Measurements from ENCODE around the gene DAO.

Gene DAO

DNA sequence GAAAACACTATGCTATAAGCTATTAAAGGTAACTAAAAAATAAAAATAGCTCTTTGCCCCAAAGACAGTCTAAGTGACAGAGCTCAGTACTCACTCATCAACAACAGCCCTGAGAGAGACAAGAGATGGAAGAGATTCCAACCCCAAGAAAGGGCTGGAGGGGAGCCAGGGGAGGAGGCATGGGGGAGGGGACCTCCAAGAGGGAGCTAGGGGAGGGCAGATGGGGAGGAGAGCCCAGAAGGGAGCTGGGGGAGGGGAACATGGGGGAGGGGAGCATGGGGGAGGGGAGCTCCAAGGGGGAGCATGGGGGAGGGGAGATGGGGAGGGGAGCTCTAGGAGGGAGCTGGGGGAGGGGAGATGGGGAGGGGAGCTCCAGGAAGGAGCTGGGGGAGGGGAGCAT is 30.2 kb upstream of the DAO start:
- TF ChIP-seq, protein P1, sequence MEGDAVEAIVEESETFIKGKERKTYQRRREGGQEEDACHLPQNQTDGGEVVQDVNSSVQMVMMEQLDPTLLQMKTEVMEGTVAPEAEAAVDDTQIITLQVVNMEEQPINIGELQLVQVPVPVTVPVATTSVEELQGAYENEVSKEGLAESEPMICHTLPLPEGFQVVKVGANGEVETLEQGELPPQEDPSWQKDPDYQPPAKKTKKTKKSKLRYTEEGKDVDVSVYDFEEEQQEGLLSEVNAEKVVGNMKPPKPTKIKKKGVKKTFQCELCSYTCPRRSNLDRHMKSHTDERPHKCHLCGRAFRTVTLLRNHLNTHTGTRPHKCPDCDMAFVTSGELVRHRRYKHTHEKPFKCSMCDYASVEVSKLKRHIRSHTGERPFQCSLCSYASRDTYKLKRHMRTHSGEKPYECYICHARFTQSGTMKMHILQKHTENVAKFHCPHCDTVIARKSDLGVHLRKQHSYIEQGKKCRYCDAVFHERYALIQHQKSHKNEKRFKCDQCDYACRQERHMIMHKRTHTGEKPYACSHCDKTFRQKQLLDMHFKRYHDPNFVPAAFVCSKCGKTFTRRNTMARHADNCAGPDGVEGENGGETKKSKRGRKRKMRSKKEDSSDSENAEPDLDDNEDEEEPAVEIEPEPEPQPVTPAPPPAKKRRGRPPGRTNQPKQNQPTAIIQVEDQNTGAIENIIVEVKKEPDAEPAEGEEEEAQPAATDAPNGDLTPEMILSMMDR (conservative IDR thresholded peaks at IDR 0.05), result no peak
- no peak for TF ChIP-seq ZFX (IDR thresholded peaks at IDR 0.05)
- no peak overlapping the region for H3K27ac ChIP-seq

GRCh38 chr12:108850854-108851573 is 28.9 kb upstream of the DAO start:
- TF ChIP-seq, protein P1 (conservative IDR thresholded peaks at IDR 0.05), result no peak
- TF ChIP-seq ZFX (IDR thresholded peaks at IDR 0.05), result no peak

GRCh38 chr12:108852674-108853309 is 27.1 kb upstream of the DAO start:
- TF ChIP-seq ZFX (IDR thresholded peaks at IDR 0.05), result no peak
- TF ChIP-seq, protein P1 (conservative IDR thresholded peaks at IDR 0.05), result no peak
- H3K27ac ChIP-seq, result no peak overlapping the region

More at GRCh38 chr12:108850854-108851573, 28.9 kb upstream of the DAO start:
- no peak overlapping the region for H3K27ac ChIP-seq

DNA sequence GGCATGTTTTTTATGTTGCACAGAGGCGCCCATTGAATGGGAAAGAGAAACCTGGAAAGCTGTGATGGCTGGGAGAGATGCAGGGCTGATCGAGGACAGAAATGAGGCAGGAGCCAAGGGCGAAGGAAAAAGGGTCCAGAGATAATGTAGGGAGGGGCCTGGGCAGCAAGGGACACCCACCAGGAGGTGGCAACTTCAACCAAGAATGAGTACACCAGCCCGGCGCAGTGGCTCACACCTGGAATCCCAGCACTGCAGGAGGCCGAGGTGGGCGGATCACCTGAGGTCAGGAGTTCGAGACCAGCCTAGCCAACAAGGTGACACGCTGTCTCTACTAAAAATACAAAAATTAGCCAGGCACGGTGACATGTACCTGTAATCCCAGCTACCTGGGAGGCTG is 26.5 kb upstream of the DAO start:
- H3K27ac ChIP-seq, result no peak overlapping the region
- TF ChIP-seq, protein P1 (conservative IDR thresholded peaks at IDR 0.05), result no peak
- TF ChIP-seq ZFX (IDR thresholded peaks at IDR 0.05), result no peak

GRCh38 chr12:108853981-108854446 is 25.9 kb upstream of the DAO start:
- H3K27ac ChIP-seq, result no peak overlapping the region
- TF ChIP-seq, protein P1 (conservative IDR thresholded peaks at IDR 0.05), result no peak
- TF ChIP-seq ZFX (IDR thresholded peaks at IDR 0.05), result no peak

GRCh38 chr12:108854451-108855283 is 25.2 kb upstream of the DAO start:
- TF ChIP-seq ZFX (IDR thresholded peaks at IDR 0.05), result no peak
- TF ChIP-seq, protein P1 (conservative IDR thresholded peaks at IDR 0.05), result no peak
- H3K27ac ChIP-seq, result no peak overlapping the region
